ENCODE data around the gene UPK3B.
A peak's percentile ranks its signal among the peaks of the same experiment; 100 is the strongest.
"Not testable (repeated sequence)": the region's sequence is repeated elsewhere in the genome, so short reads cannot be mapped to it uniquely, and the experiment has no call there.

The UPK3B gene

GRCh38 chr7:76492139-76492538, 18.2 kb upstream of the UPK3B start:
- DNase-seq (ENCODE audit: low spot score) = not testable (repeated sequence)

DNA sequence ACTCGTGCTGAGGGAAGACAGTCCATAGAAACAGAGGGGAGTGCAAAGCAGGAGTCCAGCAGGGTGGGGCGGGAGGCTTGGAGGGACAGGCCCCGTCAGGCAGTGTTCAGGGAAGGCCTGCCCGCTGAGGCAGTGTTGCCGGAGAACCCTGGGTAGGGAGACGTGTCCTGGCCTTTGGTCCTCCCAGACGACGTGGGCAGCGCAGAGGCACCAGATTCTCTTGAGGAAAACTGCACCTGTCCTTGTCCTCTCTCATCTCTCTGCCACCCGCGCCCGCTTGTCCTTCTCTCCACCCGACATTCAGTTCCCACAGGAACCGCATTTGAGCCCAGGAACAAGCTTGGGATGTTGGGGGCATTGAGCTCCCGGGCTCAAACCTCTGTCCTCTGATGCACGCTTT, 14.6 kb upstream of the UPK3B start:
- not testable (repeated sequence) for DNase-seq (ENCODE audit: low spot score)

- DNase-seq (ENCODE audit: low spot score) = not testable (repeated sequence)
Measured at GRCh38 chr7:76497918-76498582, 12.3 kb upstream of the UPK3B start.

DNA sequence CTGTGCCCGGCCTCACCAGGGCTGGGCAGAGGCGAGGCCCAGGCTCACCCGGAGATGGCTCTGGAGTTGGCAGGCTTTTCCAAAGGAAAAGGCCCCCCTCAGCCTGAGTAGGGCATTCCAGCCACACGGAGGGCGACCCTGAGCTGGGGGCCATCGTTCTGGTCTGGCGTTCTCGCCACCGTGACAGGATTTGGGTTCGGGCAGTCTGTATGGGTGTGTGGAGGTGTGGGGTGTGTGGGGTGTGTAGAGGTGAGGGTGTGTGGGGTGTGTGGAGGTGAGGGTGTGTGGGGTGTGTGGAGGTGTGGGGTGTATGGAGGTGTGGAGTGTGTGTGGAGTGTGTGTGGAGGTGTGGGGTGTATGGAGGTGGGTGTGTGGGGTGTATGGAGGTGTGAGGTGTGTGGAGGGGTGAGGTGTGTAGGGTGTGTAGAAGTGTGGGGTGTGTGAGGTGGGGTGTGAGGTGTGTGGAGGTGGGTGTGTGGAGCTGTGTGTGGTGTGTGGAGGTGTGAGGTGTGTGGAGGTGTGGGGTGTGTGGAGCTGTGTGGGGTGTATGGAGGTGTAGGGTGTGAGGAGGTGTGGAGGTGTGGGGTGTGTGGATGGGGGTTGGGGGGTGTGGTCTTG, 11.7 kb upstream of the UPK3B start:
- not testable (repeated sequence) for DNase-seq (ENCODE audit: low spot score)

DNA sequence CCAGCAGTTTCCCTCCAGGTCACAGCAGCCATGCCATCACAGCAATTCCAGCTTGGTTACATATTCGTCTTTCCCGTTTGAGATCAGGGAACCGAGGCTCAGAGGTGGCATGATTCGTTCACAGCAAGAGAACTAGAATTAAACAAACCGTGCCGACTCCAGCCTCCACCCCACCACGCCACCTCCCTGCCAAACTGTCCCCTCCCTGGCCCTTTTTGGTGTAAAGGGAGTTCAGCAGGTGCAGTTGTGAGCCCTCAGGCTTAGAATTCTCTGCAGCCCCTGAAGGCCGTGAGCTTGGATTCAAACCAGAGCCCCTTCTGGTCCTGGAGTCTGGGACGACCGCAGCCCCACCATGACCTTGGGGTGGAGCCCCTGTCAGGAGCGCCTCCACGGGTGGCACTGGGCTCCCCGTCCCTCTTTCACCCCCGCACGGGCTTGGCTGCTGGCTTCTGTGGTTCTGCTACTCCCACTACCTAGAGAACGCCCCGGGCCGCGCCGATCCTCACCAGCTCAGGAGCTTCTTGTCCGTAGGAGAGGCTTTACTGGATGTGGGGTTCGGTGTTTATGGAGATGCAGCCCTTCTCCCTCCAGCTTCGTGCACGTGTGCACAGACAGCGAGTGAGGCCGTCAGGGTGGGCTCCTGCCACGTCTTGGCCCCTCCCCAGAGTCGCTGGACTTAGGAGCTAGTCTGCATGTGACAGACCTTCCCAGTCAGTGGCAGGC, 11.0 kb upstream of the UPK3B start:
- not testable (repeated sequence) for DNase-seq (ENCODE audit: low spot score)

GRCh38 chr7:76499924-76500241, 10.5 kb upstream of the UPK3B start:
- DNase-seq (ENCODE audit: low spot score) = not testable (repeated sequence)

- not testable (repeated sequence) for DNase-seq (ENCODE audit: low spot score)
Measured at GRCh38 chr7:76502224-76502623, 8.1 kb upstream of the UPK3B start.

- DNase-seq (ENCODE audit: low spot score) = not testable (repeated sequence)
Measured at GRCh38 chr7:76502836-76503235, 7.5 kb upstream of the UPK3B start.

DNA sequence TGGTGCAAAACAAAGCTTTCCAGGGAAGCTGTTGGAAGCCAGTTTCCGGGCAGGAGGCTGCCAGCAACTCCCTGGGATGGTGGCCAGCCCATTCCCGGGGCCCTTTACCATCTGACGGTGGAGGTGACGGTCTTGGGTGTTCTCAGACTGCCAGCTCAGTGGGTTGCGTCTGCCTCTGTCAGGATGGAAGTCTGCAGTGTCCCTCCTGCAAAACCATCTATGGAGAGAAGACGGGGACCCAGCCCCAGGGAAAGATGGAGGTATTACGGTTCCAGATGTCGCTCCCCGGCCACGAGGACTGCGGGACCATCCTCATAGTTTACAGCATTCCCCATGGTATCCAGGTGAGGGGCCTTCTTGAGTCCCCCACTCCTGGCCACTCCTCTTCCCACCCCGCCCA, 7.1 kb upstream of the UPK3B start:
- DNase-seq (ENCODE audit: low spot score) = not testable (repeated sequence)

DNA sequence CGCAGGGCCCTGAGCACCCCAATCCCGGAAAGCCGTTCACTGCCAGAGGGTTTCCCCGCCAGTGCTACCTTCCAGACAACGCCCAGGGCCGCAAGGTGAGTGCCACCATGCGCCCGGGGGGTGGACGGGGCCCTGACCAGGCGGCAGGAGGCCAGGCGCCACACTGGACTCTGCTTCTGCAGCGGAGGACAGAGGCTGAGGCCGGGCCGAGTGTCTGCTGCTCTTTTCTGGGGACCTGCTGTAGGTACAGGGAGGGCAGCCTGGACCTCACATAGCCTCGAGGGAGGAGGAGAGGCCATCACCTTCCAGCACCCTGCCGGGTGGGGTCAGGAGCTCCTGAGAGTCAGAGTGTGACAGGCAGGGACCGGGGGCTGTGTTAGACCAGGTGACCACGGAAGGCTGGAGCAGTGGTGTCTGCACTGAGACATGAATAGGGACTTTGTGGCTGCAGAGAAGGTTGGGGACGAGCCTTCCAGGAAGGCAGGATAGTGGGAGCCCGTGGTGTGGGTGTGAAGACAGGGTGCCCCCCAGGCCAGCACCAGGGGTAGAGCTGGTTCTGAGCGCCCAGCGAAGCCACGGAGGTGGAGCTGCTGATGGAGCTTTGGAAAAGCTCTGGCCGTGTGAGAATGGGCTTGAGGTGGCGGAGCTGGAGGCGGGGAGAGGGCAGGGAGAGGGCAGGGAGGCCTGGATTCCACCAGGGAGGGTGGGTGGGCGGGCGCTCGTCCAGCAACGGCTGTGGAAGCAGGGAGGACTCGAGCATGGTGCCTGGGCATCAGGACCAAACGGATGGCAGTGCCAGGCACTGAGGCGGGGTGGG, 5.8 kb upstream of the UPK3B start:
- DNase-seq (ENCODE audit: low spot score) = not testable (repeated sequence)

DNA sequence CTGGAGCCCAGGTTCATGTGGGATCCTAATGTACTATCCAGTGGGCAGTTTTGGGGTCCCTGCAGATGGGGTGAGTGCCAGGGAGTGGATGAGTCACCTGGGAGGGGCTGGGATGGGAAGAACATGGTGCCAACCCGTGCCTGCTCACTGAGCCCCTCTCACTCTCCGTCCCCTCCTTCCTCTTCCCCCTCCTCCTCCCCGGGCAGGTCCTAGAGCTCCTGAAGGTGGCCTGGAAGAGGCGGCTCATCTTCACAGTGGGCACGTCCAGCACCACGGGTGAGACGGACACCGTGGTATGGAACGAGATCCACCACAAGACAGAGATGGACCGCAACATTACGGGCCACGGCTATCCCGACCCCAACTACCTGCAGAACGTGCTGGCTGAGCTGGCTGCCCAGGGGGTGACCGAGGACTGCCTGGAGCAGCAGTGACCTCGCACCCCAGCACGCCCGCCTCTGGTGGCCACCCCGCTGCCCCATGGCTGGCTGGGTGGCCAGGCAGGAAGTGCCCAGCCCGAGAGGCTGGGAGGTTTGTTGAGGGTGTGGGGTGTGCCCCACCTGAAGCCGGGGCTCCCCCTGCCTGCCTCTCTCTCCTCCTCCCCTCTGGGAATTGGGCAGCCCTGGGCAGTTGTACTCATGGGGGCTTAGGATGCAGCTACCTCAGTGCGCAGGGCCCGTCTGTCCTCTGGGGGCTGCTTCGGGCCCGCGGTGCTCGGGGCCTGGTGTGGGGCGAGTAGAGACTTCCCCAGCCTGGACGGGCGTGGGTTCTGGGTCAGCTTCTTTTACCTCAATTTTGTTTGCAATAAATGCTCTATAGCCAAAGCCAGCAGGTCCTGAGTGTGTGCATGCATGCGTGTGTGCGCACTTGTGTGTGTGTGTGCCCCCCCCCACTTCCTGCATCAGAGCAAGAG, 4.9 kb upstream of the UPK3B start:
- DNase-seq (ENCODE audit: low spot score) = no peak

GRCh38 chr7:76506081-76506440, 4.3 kb upstream of the UPK3B start:
- no peak for DNase-seq (ENCODE audit: low spot score)

DNA sequence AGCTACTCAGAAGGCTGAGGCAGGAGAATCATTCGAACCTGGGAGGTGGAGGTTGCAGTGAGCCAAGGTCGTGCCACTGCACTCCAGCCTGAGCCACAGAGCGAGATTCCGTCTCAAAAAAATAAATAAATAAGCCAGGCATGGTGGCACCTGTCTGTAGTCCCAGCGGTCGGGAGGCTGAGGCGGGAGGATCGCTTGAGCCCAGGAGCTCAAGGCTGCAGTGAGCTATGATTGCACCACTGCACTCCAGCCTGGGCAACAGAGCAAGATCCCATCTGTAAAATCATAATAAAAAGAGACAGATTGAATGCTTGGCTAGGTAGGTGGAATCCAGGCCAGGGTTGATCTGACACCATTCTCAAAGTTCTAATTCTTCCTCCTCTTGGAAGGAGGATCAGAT, 3.7 kb upstream of the UPK3B start:
- DNase-seq (ENCODE audit: low spot score) = not testable (repeated sequence)

DNA sequence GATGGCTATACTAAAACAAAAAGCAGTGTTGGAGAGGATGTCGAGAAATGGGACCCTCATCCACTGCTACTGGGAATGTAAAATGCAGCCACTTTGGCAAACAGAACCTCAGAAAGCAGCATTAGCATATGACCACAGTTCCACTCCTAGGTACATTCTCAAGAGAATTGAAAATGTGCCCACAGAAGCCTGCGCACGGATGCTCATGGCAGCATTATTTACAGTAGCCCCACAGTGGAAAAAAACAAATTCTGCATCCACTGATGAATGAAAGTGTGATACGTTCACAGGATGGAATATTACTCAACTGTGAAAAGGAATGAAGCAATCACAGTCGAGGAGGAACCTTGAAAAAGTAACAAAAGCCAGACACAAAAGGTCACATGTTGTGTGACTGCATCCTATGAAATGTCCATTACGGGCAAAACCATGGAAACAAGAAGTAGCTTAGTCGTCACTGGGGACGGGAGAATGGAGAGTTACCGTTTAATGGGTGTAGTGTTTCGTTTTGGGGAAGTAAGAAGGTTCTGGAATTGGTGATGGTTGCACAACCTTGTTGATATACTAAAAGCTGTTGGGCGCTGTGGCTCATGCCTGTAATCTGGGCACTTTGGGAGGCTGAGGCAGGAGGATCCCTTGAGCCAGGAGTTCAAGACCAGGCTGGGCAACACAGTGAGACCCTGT, 2.5 kb upstream of the UPK3B start:
- DNase-seq (ENCODE audit: low spot score) = peak; percentile 2

- DNase-seq (ENCODE audit: low spot score) = not testable (repeated sequence)
Measured at GRCh38 chr7:76511200-76511910, 1.0 kb downstream of the UPK3B start.

- not testable (repeated sequence) for DNase-seq (ENCODE audit: low spot score)
Measured at GRCh38 chr7:76511911-76512885, 1.8 kb downstream of the UPK3B start.

- DNase-seq (ENCODE audit: low spot score) = peak; percentile 1
Measured at GRCh38 chr7:76512941-76513816, 2.8 kb downstream of the UPK3B start.
